Lower leg skin (tissue), 3 donors: Measurements from ENCODE around the gene RAPH1.

Source experiments
- CTCF ChIP-seq, 3 donors: fragments of 450-650 bp; IDR thresholded peaks; one replicate each; pipeline ENCODE4 v1.5.1; 2016; ENCODE audit warnings: antibody characterized with exemption in 3 of 3, mild to moderate bottlenecking in 3 of 3, moderate library complexity in 2 of 3
- POLR2A ChIP-seq, 2 donors: fragments of 450-650 bp; IDR thresholded peaks; one replicate each; pipeline ENCODE4 v1.6.1; 2016 to 2017; ENCODE audit warnings: antibody characterized with exemption in 2 of 2, mild to moderate bottlenecking in 1 of 2, moderate library complexity in 1 of 2

- TF ChIP-seq CTCF (IDR thresholded peaks at IDR 0.05) (no peak), POLR2A (IDR thresholded peaks at IDR 0.05) (no peak)
Measured at GRCh38 chr2:203501873-203502272, 33.2 kb downstream of the RAPH1 start.
